GM12892 (cell line): ENCODE measurements around the gene DIP2B.

Experiments
- POLR2A ChIP-seq: IDR thresholded peaks from 2 replicates; pipeline ENCODE4 v1.6.1; 2011; ENCODE audit warnings: low read depth, low read length, control low read depth
- POLR2AphosphoS5 ChIP-seq: IDR thresholded peaks from 2 replicates; pipeline ENCODE4 v1.6.1; 2011; ENCODE audit warnings: low read depth, low read length, control low read depth
- TAF1 ChIP-seq: IDR thresholded peaks from 2 replicates; pipeline ENCODE4 v1.6.1; 2011; ENCODE audit warnings: low read depth, mild to moderate bottlenecking, control low read depth, low read length, borderline replicate concordance

GRCh38 chr12:50723865-50724264, 219.1 kb downstream of the DIP2B start:
- TF ChIP-seq POLR2A (no peak), POLR2AphosphoS5 (no peak), TAF1 (no peak)
